DND-41 (cell line): ENCODE measurements around the gene MUL1.

Experiments
- CTCF ChIP-seq: IDR thresholded peaks from 2 replicates; pipeline ENCODE4 v1.5.1; 2012; ENCODE audit warnings: borderline replicate concordance, low read length, moderate library complexity, mild to moderate bottlenecking; ENCODE audit not compliant: poor library complexity, severe bottlenecking; ENCODE audit errors: extremely low read depth
- EZH2 ChIP-seq: IDR thresholded peaks from 3 replicates; pipeline ENCODE4 v1.6.1; 2012; ENCODE audit warnings: borderline replicate concordance, low read depth, mild to moderate bottlenecking, moderate library complexity, low read length, inconsistent platforms; ENCODE audit not compliant: severe bottlenecking

GRCh38 chr1:20491178-20491577 lies 16.8 kb downstream of the MUL1 start:
- TF ChIP-seq CTCF (no peak), EZH2 (no peak)
